Keratinocyte (primary cell): ENCODE results near the gene MEIS3.

Experiments used
- CTCF ChIP-seq, 3 experiments: IDR thresholded peaks in 1 of 3; conservative IDR thresholded peaks in 1 of 3; optimal IDR thresholded peaks in 1 of 3; 2 replicates in 2 of 3; 3 replicates in 1 of 3; pipeline versions ENCODE3 to v1.5.1; 2011; ENCODE audit warnings: low read length in 3 of 3, mild to moderate bottlenecking in 3 of 3, moderate library complexity in 2 of 3, control low read depth in 1 of 3, inconsistent platforms in 1 of 3; ENCODE audit not compliant: insufficient read depth in 2 of 3; ENCODE audit errors: extremely low read depth in 1 of 3
- EZH2 ChIP-seq: IDR thresholded peaks from one replicate; pipeline ENCODE4 v1.6.1; 2012; ENCODE audit warnings: inconsistent platforms, mild to moderate bottlenecking, low read length, moderate library complexity

GRCh38 chr19:47437500-47437899 is 18.2 kb upstream of the MEIS3 start:
- TF ChIP-seq CTCF (optimal IDR thresholded peaks at IDR 0.05 in 1 of 3, IDR thresholded peaks at IDR 0.05 in 1 of 3, conservative IDR thresholded peaks at IDR 0.05 in 1 of 3; ENCODE audit: extremely low read depth in 1 of 3, insufficient read depth in 2 of 3, low read length in 3 of 3), result no peak
- TF ChIP-seq EZH2, result no peak
